A549 (cell line): ENCODE measurements around the gene TOGARAM1. TPM values are rescaled to one million over a fixed set of nuclear protein-coding genes. Genes with fewer than 3 reads are reported as not detected.

Experiments
- ATAC-seq, 2 experiments: fragments of 200-7000 bp in 1 of 2; fragments of >200 bp in 1 of 2; cut with Nextera tagmentation in 1 of 2; cut with Tn5 transposase in 1 of 2; 3 replicates each; pipeline versions ENCODE4 v1.8.0 to v1.9.1; 2018 to 2020; ENCODE audit warnings: mild to moderate bottlenecking in 1 of 2, moderate library complexity in 1 of 2
- CTCF ChIA-PET: fragments of 300-600 bp; sonication (Branson Sonifier 250); formaldehyde crosslinking; extraction: SDS; loops from one replicate; lab custom pipeline; 2021; ENCODE audit warnings: antibody characterized with exemption, inconsistent platforms; lab: Yijun Ruan, JAX
- POLR2A ChIA-PET: fragments of 350-600 bp; formaldehyde crosslinking; extraction: SDS; loops from one replicate; lab custom pipeline; 2021; ENCODE audit warnings: antibody characterized with exemption, inconsistent platforms; lab: Yijun Ruan, JAX
- DNase-seq, 2 experiments: peaks; one replicate each; pipeline versions ENCODE4 v3.0.0 to v3.0.0-alpha.2; 2011 to 2016; ENCODE audit warnings: low read depth in 1 of 2, low spot score in 1 of 2
- FAIRE-seq: peaks from 2 replicates; lab custom pipeline; 2011; peaks lifted over from hg19 to GRCh38; lab: Jason Lieb, UNC
- H3K27ac ChIP-seq, 2 experiments: fragments of >200 bp; sonication (Bioruptor Twin); formaldehyde crosslinking; 3 replicates each; pipeline ENCODE4 v1.5.1; 2016 to 2017
- H3K4me1 ChIP-seq: fragments of >200 bp; sonication (Bioruptor Twin); formaldehyde crosslinking; 3 replicates; pipeline ENCODE4 v1.6.1; 2016
- H3K4me2 ChIP-seq: fragments of >200 bp; sonication (Bioruptor Twin); formaldehyde crosslinking; 3 replicates; pipeline ENCODE4 v1.6.1; 2016
- H3K4me3 ChIP-seq: fragments of >200 bp; sonication (Bioruptor Twin); formaldehyde crosslinking; 3 replicates; pipeline ENCODE4 v1.5.1; 2016
- H3K9me3 ChIP-seq: fragments of >200 bp; sonication (Bioruptor Twin); formaldehyde crosslinking; 3 replicates; pipeline ENCODE4 v1.6.1; 2016
- BHLHE40 ChIP-seq: IDR thresholded peaks from 2 replicates; pipeline ENCODE4 v1.6.1; 2012; ENCODE audit warnings: low read depth, low read length, inconsistent platforms
- CBX2 ChIP-seq: fragments of 200-600 bp; sonication (generic); IDR thresholded peaks from 2 replicates; pipeline ENCODE4 v1.6.1; 2016; ENCODE audit warnings: low read depth, mild to moderate bottlenecking, borderline replicate concordance
- CEBPB ChIP-seq, 2 experiments: fragments of >200 bp in 1 of 2; sonication (Bioruptor Twin) in 1 of 2; formaldehyde crosslinking in 1 of 2; IDR thresholded peaks; 2 replicates each; pipeline ENCODE4 v1.6.1; 2012 to 2016
- CHD2 ChIP-seq: fragments of 150-350 bp; IDR thresholded peaks from 2 replicates; pipeline ENCODE4 v1.6.1; 2014; ENCODE audit warnings: low read length; ENCODE audit not compliant: partially characterized antibody
- CHD4 ChIP-seq: fragments of 200-600 bp; sonication (generic); IDR thresholded peaks from 2 replicates; pipeline ENCODE4 v1.6.1; 2016; ENCODE audit warnings: antibody characterized with exemption, mild to moderate bottlenecking, borderline replicate concordance
- E2F6 ChIP-seq: IDR thresholded peaks from 2 replicates; pipeline ENCODE4 v1.6.1; 2012; ENCODE audit warnings: low read depth, borderline replicate concordance
- EHMT2 ChIP-seq: fragments of 200-600 bp; sonication (generic); IDR thresholded peaks from 2 replicates; pipeline ENCODE4 v1.6.1; 2016; ENCODE audit warnings: antibody characterized with exemption, low read depth, mild to moderate bottlenecking, moderate library complexity
- ESRRA ChIP-seq: fragments of 150-350 bp; IDR thresholded peaks from 2 replicates; pipeline ENCODE4 v1.6.1; 2014; ENCODE audit warnings: mild to moderate bottlenecking, low read length, borderline replicate concordance
- FOSB ChIP-seq: fragments of 250-450 bp; sonication (Bioruptor Pico); IDR thresholded peaks from 2 replicates; pipeline ENCODE4 v1.5.0; 2020; ENCODE audit warnings: mild to moderate bottlenecking, moderate library complexity
- FOSL2 ChIP-seq, 2 experiments: fragments of 450-650 bp in 1 of 2; fragments of >200 bp in 1 of 2; sonication (Bioruptor Twin) in 1 of 2; formaldehyde crosslinking; IDR thresholded peaks; 2 replicates each; pipeline versions ENCODE4 v1.5.0 to v1.6.1; 2016 to 2020; ENCODE audit warnings: mild to moderate bottlenecking in 1 of 2, moderate library complexity in 1 of 2
- GATA3 ChIP-seq: IDR thresholded peaks from 2 replicates; pipeline ENCODE4 v1.6.1; 2012; ENCODE audit warnings: borderline replicate concordance
- HDAC2 ChIP-seq: fragments of 200-600 bp; sonication (generic); IDR thresholded peaks from 2 replicates; pipeline ENCODE4 v1.6.1; 2016
- HES2 ChIP-seq: fragments of >200 bp; sonication (Bioruptor Twin); formaldehyde crosslinking; IDR thresholded peaks from 2 replicates; pipeline ENCODE4 v1.6.1; 2016
- HEYL ChIP-seq: fragments of 250-450 bp; sonication (Bioruptor Pico); IDR thresholded peaks from 2 replicates; pipeline ENCODE4 v1.8.0; 2021; ENCODE audit warnings: mild to moderate bottlenecking, moderate library complexity
- HOXA7 ChIP-seq: fragments of 250-450 bp; sonication (Bioruptor Pico); IDR thresholded peaks from 2 replicates; pipeline ENCODE4 v1.5.0; 2020; ENCODE audit warnings: mild to moderate bottlenecking, moderate library complexity
- HOXB13 ChIP-seq: fragments of 250-450 bp; sonication (Bioruptor Pico); IDR thresholded peaks from 2 replicates; pipeline ENCODE4 v1.5.0; 2020; ENCODE audit warnings: low read depth, mild to moderate bottlenecking, moderate library complexity
- JUNB ChIP-seq: fragments of >200 bp; sonication (Bioruptor Twin); formaldehyde crosslinking; IDR thresholded peaks from 2 replicates; pipeline ENCODE4 v1.6.1; 2016
- MAX ChIP-seq: IDR thresholded peaks from 2 replicates; pipeline ENCODE4 v1.6.1; 2012
- MAZ ChIP-seq: fragments of 150-350 bp; IDR thresholded peaks from 2 replicates; pipeline ENCODE4 v1.6.1; 2014; ENCODE audit warnings: antibody characterized with exemption, low read depth, low read length, borderline replicate concordance
- NR3C1 ChIP-seq: fragments of >200 bp; sonication (Bioruptor Twin); formaldehyde crosslinking; IDR thresholded peaks from 3 replicates; pipeline ENCODE4 v1.6.1; 2017
- POLR2A ChIP-seq: IDR thresholded peaks from 2 replicates; pipeline ENCODE4 v1.6.1; 2012; ENCODE audit warnings: mild to moderate bottlenecking, low read length
- POLR2AphosphoS2 ChIP-seq: conservative IDR thresholded peaks from 2 replicates; pipeline ENCODE4 v1.6.1; 2012; ENCODE audit warnings: low read length, improper control_type of control experiment, inconsistent platforms
- RAD21 ChIP-seq, 2 experiments: fragments of >200 bp in 1 of 2; sonication (Bioruptor Twin) in 1 of 2; formaldehyde crosslinking in 1 of 2; IDR thresholded peaks in 1 of 2; conservative IDR thresholded peaks in 1 of 2; 2 replicates in 1 of 2; 3 replicates in 1 of 2; pipeline ENCODE4 v1.6.1; 2012 to 2018; ENCODE audit warnings: inconsistent platforms in 1 of 2
- RCOR1 ChIP-seq: fragments of 150-350 bp; IDR thresholded peaks from 2 replicates; pipeline ENCODE4 v1.6.1; 2014; ENCODE audit warnings: antibody characterized with exemption, low read length, low read depth
- TFCP2L1 ChIP-seq: fragments of 250-450 bp; sonication (Bioruptor Pico); IDR thresholded peaks from 2 replicates; pipeline ENCODE4 v1.5.0; 2021; ENCODE audit warnings: mild to moderate bottlenecking
- ZC3H11A ChIP-seq: fragments of 450-650 bp; IDR thresholded peaks from 2 replicates; pipeline ENCODE4 v1.6.1; 2014; ENCODE audit warnings: antibody characterized with exemption, mild to moderate bottlenecking
- ZSCAN20 ChIP-seq: fragments of 250-450 bp; sonication (Bioruptor Pico); IDR thresholded peaks from 2 replicates; pipeline ENCODE4 v1.8.0; 2022; ENCODE audit warnings: mild to moderate bottlenecking, moderate library complexity
- WGBS: methylation state at CpG from one replicate; pipeline ENCODE4 v1.1.6; 2017; ENCODE audit errors: missing lambda C conversion rate; 5-methylcytosine and 5-hydroxymethylcytosine counted together
- polyA plus RNA-seq, 4 experiments: library from polyadenylated mRNA; depleted of rRNA in 3 of 4; stranded (reverse); fragments of >200 nt; fragmentation: RNase III in 1 of 4; extraction: RNeasy Plus Mini Kit Qiagen cat#74134 plus additional on column Dnase treatment in 1 of 4; gene quantifications; 2 replicates in 3 of 4; 3 replicates in 1 of 4; pipeline ENCODE4 v1.2.3, GENCODE V29; 2011 to 2017
- TF ChIP-seq, protein P1 (sequence below): fragments of 250-450 bp; sonication (Bioruptor Pico); IDR thresholded peaks from 2 replicates; pipeline ENCODE4 v1.5.0; 2020; ENCODE audit warnings: low read depth, mild to moderate bottlenecking, moderate library complexity
- TF ChIP-seq, protein P2 (sequence below): IDR thresholded peaks from 2 replicates; pipeline ENCODE4 v1.6.1; 2012
- TF ChIP-seq, protein P3 (sequence below): fragments of 250-450 bp; sonication (Bioruptor Pico); IDR thresholded peaks from 2 replicates; pipeline ENCODE4 v1.5.0; 2021; ENCODE audit warnings: mild to moderate bottlenecking, moderate library complexity, borderline replicate concordance

TOGARAM1 gene
- polyA plus RNA-seq, 2 of the 4 experiments (the other 2 are of a cell fraction) = 7.6 to 17.6 TPM

GRCh38 chr14:45051180-45051579 lies 89.2 kb downstream of the TOGARAM1 start:
- ATAC-seq = no peak
- ChIA-PET CTCF (no interaction called here), POLR2A (no interaction called here)
- Histone ChIP-seq H3K27ac (no peak overlapping the region), H3K4me2 (no peak overlapping the region), H3K4me1 (no peaks in the 10 kb centered on the region), H3K9me3 (no peaks in the 10 kb centered on the region), H3K4me3 (no peak overlapping the region)
- TF ChIP-seq JUNB (no peak), HDAC2 (no peak), GATA3 (no peak), FOSB (no peak), POLR2AphosphoS2 (no peak), ZC3H11A (no peak)
- no peak for DNase-seq
- no peak for FAIRE-seq

DNA sequence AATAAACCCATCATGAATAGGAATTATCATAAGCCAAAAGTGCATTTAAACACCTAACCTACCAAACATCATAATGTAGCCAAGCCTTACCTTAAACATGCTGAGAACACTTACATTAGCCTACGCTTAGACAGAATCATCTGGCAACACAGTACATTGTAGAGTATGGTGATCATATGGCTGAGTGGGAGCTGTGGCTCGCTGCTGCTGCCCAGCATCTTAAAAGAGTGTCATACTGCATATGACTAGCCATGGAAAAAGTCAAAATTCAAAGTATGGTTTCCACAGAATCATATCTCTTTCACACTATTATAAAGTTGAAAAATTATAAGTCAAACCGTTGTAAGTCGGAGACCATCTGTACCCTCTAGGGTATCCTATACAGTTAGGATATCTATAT lies 89.9 kb downstream of the TOGARAM1 start:
- Histone ChIP-seq H3K4me2 (no peak overlapping the region), H3K4me1 (no peaks in the 10 kb centered on the region), H3K9me3 (no peaks in the 10 kb centered on the region), H3K27ac (no peak overlapping the region), H3K4me3 (no peak overlapping the region)
- FAIRE-seq (no peak), DNase-seq (no peak), ATAC-seq (no peak)
- WGBS = 98% methylated on average over 4 of the region's 4 CpGs
- POLR2A ChIA-PET = no interaction called here
- CTCF ChIA-PET = interaction anchor here (0.9 kb wide), 1 partner anchor 15 kb away, joined by 4 read pairs; no protein-coding TSS in a partner anchor
- TF ChIP-seq HDAC2 = no peak
- TF ChIP-seq ZSCAN20 (CRISPR knock-in tag) = no peak
- no peak for TF ChIP-seq E2F6
- TF ChIP-seq, protein P1, sequence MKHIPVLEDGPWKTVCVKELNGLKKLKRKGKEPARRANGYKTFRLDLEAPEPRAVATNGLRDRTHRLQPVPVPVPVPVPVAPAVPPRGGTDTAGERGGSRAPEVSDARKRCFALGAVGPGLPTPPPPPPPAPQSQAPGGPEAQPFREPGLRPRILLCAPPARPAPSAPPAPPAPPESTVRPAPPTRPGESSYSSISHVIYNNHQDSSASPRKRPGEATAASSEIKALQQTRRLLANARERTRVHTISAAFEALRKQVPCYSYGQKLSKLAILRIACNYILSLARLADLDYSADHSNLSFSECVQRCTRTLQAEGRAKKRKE (CRISPR knock-in tag) = no peak
- no peak for TF ChIP-seq CBX2
- TF ChIP-seq CEBPB (IDR thresholded peaks at IDR 0.05) = no peak
- TF ChIP-seq NR3C1 = no peak
- no peak for TF ChIP-seq CHD2
- no peak for TF ChIP-seq BHLHE40
- TF ChIP-seq GATA3 = no peak
- no peak for TF ChIP-seq POLR2A
- TF ChIP-seq FOSL2 (IDR thresholded peaks at IDR 0.05) = no peak
- TF ChIP-seq FOSL2 (CRISPR knock-in tag; IDR thresholded peaks at IDR 0.05) = no peak
- no peak for TF ChIP-seq JUNB
- TF ChIP-seq, protein P2, sequence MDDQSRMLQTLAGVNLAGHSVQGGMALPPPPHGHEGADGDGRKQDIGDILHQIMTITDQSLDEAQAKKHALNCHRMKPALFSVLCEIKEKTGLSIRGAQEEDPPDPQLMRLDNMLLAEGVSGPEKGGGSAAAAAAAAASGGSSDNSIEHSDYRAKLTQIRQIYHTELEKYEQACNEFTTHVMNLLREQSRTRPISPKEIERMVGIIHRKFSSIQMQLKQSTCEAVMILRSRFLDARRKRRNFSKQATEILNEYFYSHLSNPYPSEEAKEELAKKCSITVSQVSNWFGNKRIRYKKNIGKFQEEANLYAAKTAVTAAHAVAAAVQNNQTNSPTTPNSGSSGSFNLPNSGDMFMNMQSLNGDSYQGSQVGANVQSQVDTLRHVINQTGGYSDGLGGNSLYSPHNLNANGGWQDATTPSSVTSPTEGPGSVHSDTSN = no peak
- no peak for TF ChIP-seq RAD21 (conservative IDR thresholded peaks at IDR 0.05 in 1 of 2, IDR thresholded peaks at IDR 0.05 in 1 of 2)

DNA sequence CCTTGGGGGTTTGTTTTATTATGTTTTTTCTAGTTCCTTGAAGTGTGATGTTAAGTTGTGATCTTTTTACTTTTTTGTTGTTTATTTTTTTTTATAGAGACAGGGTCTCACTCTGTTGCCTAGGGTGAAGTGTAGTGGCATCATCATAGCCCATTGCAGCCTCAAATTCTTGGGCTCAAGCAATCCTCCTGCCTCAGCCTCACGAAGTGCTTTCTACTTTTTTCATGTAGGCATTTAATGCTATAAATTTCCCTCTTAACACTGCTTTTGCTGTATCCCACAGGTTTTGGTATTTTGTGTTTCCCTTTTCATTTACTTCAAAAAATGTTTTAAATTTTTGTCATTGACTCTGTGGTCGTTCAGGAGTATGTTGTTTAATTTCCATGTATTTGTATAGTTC lies 95.4 kb downstream of the TOGARAM1 start:
- H3K4me1 ChIP-seq = no peaks in the 10 kb centered on the region
- WGBS = 82% methylated on average over 2 of the region's 2 CpGs
- POLR2A ChIA-PET = no interaction called here
- TF ChIP-seq HOXB13 (CRISPR knock-in tag) (no peak), HEYL (no peak), ESRRA (no peak), HOXA7 (CRISPR knock-in tag) (no peak), MAZ (no peak), MAX (no peak), TFCP2L1 (CRISPR knock-in tag) (no peak), CHD4 (no peak), HES2 (no peak), ZSCAN20 (CRISPR knock-in tag) (no peak), EHMT2 (no peak), CEBPB (IDR thresholded peaks at IDR 0.05) (no peak), RCOR1 (no peak)
- TF ChIP-seq, protein P2 = no peak
- TF ChIP-seq, protein P3, sequence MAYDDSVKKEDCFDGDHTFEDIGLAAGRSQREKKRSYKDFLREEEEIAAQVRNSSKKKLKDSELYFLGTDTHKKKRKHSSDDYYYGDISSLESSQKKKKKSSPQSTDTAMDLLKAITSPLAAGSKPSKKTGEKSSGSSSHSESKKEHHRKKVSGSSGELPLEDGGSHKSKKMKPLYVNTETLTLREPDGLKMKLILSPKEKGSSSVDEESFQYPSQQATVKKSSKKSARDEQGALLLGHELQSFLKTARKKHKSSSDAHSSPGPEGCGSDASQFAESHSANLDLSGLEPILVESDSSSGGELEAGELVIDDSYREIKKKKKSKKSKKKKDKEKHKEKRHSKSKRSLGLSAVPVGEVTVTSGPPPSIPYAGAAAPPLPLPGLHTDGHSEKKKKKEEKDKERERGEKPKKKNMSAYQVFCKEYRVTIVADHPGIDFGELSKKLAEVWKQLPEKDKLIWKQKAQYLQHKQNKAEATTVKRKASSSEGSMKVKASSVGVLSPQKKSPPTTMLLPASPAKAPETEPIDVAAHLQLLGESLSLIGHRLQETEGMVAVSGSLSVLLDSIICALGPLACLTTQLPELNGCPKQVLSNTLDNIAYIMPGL = no peak
- ATAC-seq = no peak
- no peak overlapping the region for H3K4me3 ChIP-seq
- CTCF ChIA-PET = no interaction called here
- no peak overlapping the region for H3K4me2 ChIP-seq
- no peak overlapping the region for H3K27ac ChIP-seq
- no peaks in the 10 kb centered on the region for H3K9me3 ChIP-seq
- no peak for FAIRE-seq
- no peak for DNase-seq
